BLaER1 treated with 17β-estradiol and CSF1 and Interleukin-3, amounts not matched to agents 10 nM and 100 nM (cell line): ENCODE results near the gene TSC22D2.

Experiments
- H3K27ac ChIP-seq, 11 experiments: shearing (Covaris generic); formaldehyde crosslinking; 2 replicates each; pipeline ENCODE4 v1.8.1; 2022
- H3K27me3 ChIP-seq, 11 experiments: shearing (Covaris generic); formaldehyde crosslinking; 2 replicates each; pipeline ENCODE4 v1.8.1; 2022
- H3K36me3 ChIP-seq, 11 experiments: shearing (Covaris generic); formaldehyde crosslinking; 2 replicates each; pipeline ENCODE4 v1.8.1; 2022
- H3K4me1 ChIP-seq, 10 experiments: shearing (Covaris generic); formaldehyde crosslinking; 2 replicates each; pipeline ENCODE4 v1.8.1; 2022
- H3K4me2 ChIP-seq, 11 experiments: shearing (Covaris generic); formaldehyde crosslinking; 2 replicates each; pipeline ENCODE4 v1.8.1; 2022
- H3K4me3 ChIP-seq, 10 experiments: shearing (Covaris generic); formaldehyde crosslinking; 2 replicates each; pipeline ENCODE4 v1.8.1; 2022
- H3K9ac ChIP-seq, 11 experiments: shearing (Covaris generic); formaldehyde crosslinking; 2 replicates each; pipeline ENCODE4 v1.8.1; 2022
- H3K9me3 ChIP-seq, 11 experiments: shearing (Covaris generic); formaldehyde crosslinking; replicated peaks in 1 of 11; 2 replicates each; pipeline ENCODE4 v1.8.1; 2022
- H4K20me1 ChIP-seq, 11 experiments: shearing (Covaris generic); formaldehyde crosslinking; 2 replicates each; pipeline ENCODE4 v1.8.1; 2022
- Cebpa-rat ChIP-seq, 11 experiments: shearing (Covaris generic); IDR thresholded peaks; 2 replicates each; pipeline ENCODE4 v1.8.1; 2022

TSC22D2 gene

GRCh38 chr3:150447084-150447483 is 39.0 kb downstream of the TSC22D2 start:
- Histone ChIP-seq H3K4me2 (no peak overlapping the region), H4K20me1 (peaks cover 4 to 91% (median 35%) of the 10 kb centered on the region in 11 experiments; a peak in 16 of 22 replicates), H3K4me1 (peaks cover 0 to 21% (median 0%) of the 10 kb centered on the region in 10 experiments; a peak in 6 of 20 replicates), H3K9me3 (no peaks in the 10 kb centered on the region), H3K27me3 (no peaks in the 10 kb centered on the region), H3K4me3 (no peak overlapping the region), H3K9ac (no peak overlapping the region), H3K36me3 (peaks cover 13 to 45% (median 19%) of the 10 kb centered on the region in 11 experiments), H3K27ac (no peak overlapping the region)
- no peak for TF ChIP-seq Cebpa-rat (IDR thresholded peaks at IDR 0.05)

- Histone ChIP-seq H3K27me3 (no peaks in the 10 kb centered on the region), H3K36me3 (peaks cover 5 to 43% (median 13%) of the 10 kb centered on the region in 11 experiments; a peak in 18 of 22 replicates), H3K9ac (no peak overlapping the region), H3K4me2 (no peak overlapping the region), H4K20me1 (peaks cover 4 to 89% (median 38%) of the 10 kb centered on the region in 11 experiments; a peak in 16 of 22 replicates), H3K9me3 (no peaks in the 10 kb centered on the region), H3K4me1 (peaks cover 0 to 21% (median 0%) of the 10 kb centered on the region in 10 experiments; a peak in 6 of 20 replicates), H3K4me3 (no peak overlapping the region), H3K27ac (no peak overlapping the region)
- no peak for TF ChIP-seq Cebpa-rat (IDR thresholded peaks at IDR 0.05)
Observed at GRCh38 chr3:150447631-150448465, 39.8 kb downstream of the TSC22D2 start.

DNA sequence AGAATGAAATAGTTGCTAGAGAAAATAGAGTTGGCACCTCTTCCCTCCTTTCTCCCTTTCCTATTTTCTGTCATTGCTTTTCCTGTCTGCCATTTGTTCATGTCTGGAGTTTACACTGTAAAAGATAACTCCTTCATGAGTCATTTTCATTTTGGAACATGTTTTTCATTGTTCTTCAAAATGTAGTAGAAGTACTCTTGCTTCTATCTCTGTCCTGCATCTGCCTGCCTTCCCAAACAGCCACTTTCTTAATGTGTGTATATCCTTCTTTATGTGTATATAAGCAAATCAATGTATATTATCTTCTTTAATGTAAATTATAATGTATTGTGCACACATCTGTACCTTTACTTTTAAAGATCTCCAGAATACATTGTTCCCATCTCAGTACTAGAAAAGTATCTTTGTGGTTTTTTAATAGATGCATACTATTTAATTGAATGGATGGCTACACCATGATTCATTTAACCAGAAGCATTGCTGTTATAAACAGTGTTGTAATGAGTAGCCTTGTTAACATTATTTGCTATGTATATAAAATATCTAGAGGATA is 41.1 kb downstream of the TSC22D2 start:
- no peak for TF ChIP-seq Cebpa-rat (IDR thresholded peaks at IDR 0.05)
- Histone ChIP-seq H3K4me3 (no peak overlapping the region), H3K27ac (no peak overlapping the region), H3K36me3 (peaks cover 0 to 41% (median 5%) of the 10 kb centered on the region in 11 experiments; a peak in 14 of 22 replicates), H4K20me1 (peaks cover 6 to 86% (median 38%) of the 10 kb centered on the region in 11 experiments; a peak in 15 of 22 replicates), H3K27me3 (no peaks in the 10 kb centered on the region), H3K4me2 (no peak overlapping the region), H3K9ac (no peak overlapping the region), H3K4me1 (peaks cover 0 to 21% (median 0%) of the 10 kb centered on the region in 10 experiments; a peak in 6 of 20 replicates), H3K9me3 (no peaks in the 10 kb centered on the region)

DNA sequence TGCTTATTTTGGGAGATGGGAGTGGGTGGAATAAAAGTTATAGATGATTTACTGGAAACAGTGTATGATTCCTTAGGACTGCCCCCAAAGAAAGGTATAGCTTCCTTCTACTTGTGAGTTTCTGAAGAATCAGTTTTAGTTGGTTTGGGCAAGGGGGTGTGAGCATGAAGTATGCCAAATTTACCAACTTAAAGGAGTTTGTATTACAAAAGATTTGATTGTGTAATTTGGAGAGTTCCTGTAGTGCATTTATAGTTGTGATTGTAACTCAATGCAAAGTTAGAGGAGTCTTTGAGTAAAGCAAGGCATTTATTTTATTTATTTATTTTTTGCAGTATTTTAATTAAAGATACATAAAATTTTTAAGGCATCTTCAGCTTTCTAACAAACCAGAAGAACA is 42.8 kb downstream of the TSC22D2 start:
- no peak overlapping the region for H3K27ac ChIP-seq
- peak overlapping the region in 3 of 11 experiments; percentile 8 to 46 (median 17); a peak in 2 of 22 replicates for H3K4me2 ChIP-seq
- peaks cover 6 to 91% (median 41%) of the 10 kb centered on the region in 11 experiments; a peak in 15 of 22 replicates for H4K20me1 ChIP-seq

GRCh38 chr3:150451329-150452048 is 43.4 kb downstream of the TSC22D2 start:
- Histone ChIP-seq H3K9me3 (no peaks in the 10 kb centered on the region), H3K27ac (no peak overlapping the region), H3K4me1 (peaks cover 0 to 21% (median 0%) of the 10 kb centered on the region in 10 experiments; a peak in 6 of 20 replicates), H3K36me3 (peaks cover 0 to 35% (median 7%) of the 10 kb centered on the region in 11 experiments; a peak in 15 of 22 replicates), H4K20me1 (peaks cover 6 to 91% (median 41%) of the 10 kb centered on the region in 11 experiments; a peak in 15 of 22 replicates), H3K4me3 (no peak overlapping the region), H3K27me3 (no peaks in the 10 kb centered on the region), H3K4me2 (peak overlapping the region in 3 of 11 experiments; percentile 17 to 46 (median 32); a peak in 4 of 22 replicates), H3K9ac (peak overlapping the region in 1 of 11 experiments; percentile 30; a peak in 1 of 22 replicates)
- no peak for TF ChIP-seq Cebpa-rat (IDR thresholded peaks at IDR 0.05)

More for the DNA sequence above, 42.8 kb downstream of the TSC22D2 start:
- H3K9me3 ChIP-seq, result no peaks in the 10 kb centered on the region
- no peaks in the 10 kb centered on the region for H3K27me3 ChIP-seq
- H3K4me1 ChIP-seq, result peaks cover 0 to 21% (median 0%) of the 10 kb centered on the region in 10 experiments; a peak in 6 of 20 replicates
- no peak overlapping the region for H3K4me3 ChIP-seq
- H3K36me3 ChIP-seq, result peaks cover 0 to 30% (median 6%) of the 10 kb centered on the region in 11 experiments; a peak in 13 of 22 replicates
- H3K9ac ChIP-seq, result no peak overlapping the region
- TF ChIP-seq Cebpa-rat (IDR thresholded peaks at IDR 0.05), result no peak

- Histone ChIP-seq H3K4me3 (no peak overlapping the region), H3K36me3 (peaks cover 12 to 53% (median 23%) of the 10 kb centered on the region in 11 experiments), H3K27me3 (no peaks in the 10 kb centered on the region), H3K9me3 (no peaks in the 10 kb centered on the region), H4K20me1 (peaks cover 3 to 74% (median 28%) of the 10 kb centered on the region in 11 experiments; a peak in 11 of 22 replicates), H3K4me1 (peaks cover 0 to 21% (median 0%) of the 10 kb centered on the region in 10 experiments; a peak in 6 of 20 replicates), H3K27ac (no peak overlapping the region), H3K4me2 (no peak overlapping the region), H3K9ac (no peak overlapping the region)
- no peak for TF ChIP-seq Cebpa-rat (IDR thresholded peaks at IDR 0.05)
Observed at GRCh38 chr3:150453353-150453752, 45.3 kb downstream of the TSC22D2 start.

GRCh38 chr3:150454085-150454484 is 46.0 kb downstream of the TSC22D2 start:
- H4K20me1 ChIP-seq, result peaks cover 3 to 68% (median 25%) of the 10 kb centered on the region in 11 experiments; a peak in 11 of 22 replicates

DNA sequence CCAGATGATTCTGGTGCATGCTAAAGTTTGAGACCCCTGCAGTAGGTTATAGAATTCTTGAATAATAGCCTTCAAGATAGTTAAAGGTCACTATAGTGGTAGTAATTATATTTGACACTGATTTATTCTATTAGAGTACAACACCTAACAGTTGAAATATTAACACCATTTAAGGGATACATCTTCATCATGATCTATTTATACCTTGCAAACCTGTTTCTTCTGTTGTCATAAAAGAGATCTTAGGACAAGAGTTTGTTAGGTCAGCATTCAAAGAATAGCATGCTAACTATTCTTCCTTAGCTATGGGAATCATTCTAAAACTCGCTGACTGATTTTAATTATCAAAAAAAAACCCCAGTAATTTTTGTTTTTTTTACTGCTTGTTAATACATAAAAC is 46.5 kb downstream of the TSC22D2 start:
- Histone ChIP-seq H4K20me1 (peaks cover 3 to 63% (median 21%) of the 10 kb centered on the region in 11 experiments; a peak in 11 of 22 replicates), H3K9me3 (no peaks in the 10 kb centered on the region), H3K27ac (no peak overlapping the region), H3K4me3 (no peak overlapping the region), H3K4me1 (peaks cover 0 to 21% (median 0%) of the 10 kb centered on the region in 10 experiments; a peak in 6 of 20 replicates), H3K4me2 (no peak overlapping the region), H3K9ac (no peak overlapping the region), H3K36me3 (peaks cover 18 to 66% (median 35%) of the 10 kb centered on the region in 11 experiments), H3K27me3 (no peaks in the 10 kb centered on the region)
- TF ChIP-seq Cebpa-rat (IDR thresholded peaks at IDR 0.05), result no peak

More at GRCh38 chr3:150454085-150454484, 46.0 kb downstream of the TSC22D2 start:
- H3K4me1 ChIP-seq, result peaks cover 0 to 21% (median 0%) of the 10 kb centered on the region in 10 experiments; a peak in 6 of 20 replicates
- no peak overlapping the region for H3K4me2 ChIP-seq
- no peaks in the 10 kb centered on the region for H3K27me3 ChIP-seq
- no peak overlapping the region for H3K4me3 ChIP-seq
- no peak overlapping the region for H3K27ac ChIP-seq
- TF ChIP-seq Cebpa-rat (IDR thresholded peaks at IDR 0.05), result no peak
- no peak overlapping the region for H3K9ac ChIP-seq
- peaks cover 18 to 61% (median 30%) of the 10 kb centered on the region in 11 experiments for H3K36me3 ChIP-seq
- no peaks in the 10 kb centered on the region for H3K9me3 ChIP-seq
